ENCODE results near the gene IQGAP2.

GRCh38 chr5:76690704-76691466, 287.8 kb downstream of the IQGAP2 start:
- TF ChIP-seq CTCF (IDR thresholded peaks at IDR 0.05) (no peak), POLR2AphosphoS5 (IDR thresholded peaks at IDR 0.05) (no peak), POLR2A (IDR thresholded peaks at IDR 0.05) (no peak)

All from transverse colon (tissue), 4 donors.